Ascending aorta (tissue), 2 donors: ENCODE measurements around the gene RSU1. TPM values are rescaled to one million over a fixed set of nuclear protein-coding genes. Genes with fewer than 3 reads are reported as not detected.

Experiments
- DNase-seq, 2 donors: peaks; one replicate each; pipeline ENCODE4 v3.0.0-alpha.2; 2019; ENCODE audit warnings: low spot score in 2 of 2
- H3K27ac ChIP-seq, 2 donors: fragments of 200-600 bp; sonication (generic); one replicate each; pipeline ENCODE4 v1.5.1; 2016 to 2017; ENCODE audit warnings: mild to moderate bottlenecking in 1 of 2
- H3K27me3 ChIP-seq: fragments of 200-600 bp; sonication (generic); one replicate; pipeline ENCODE4 v1.5.1; 2017
- H3K36me3 ChIP-seq, 2 donors: fragments of 200-600 bp; sonication (generic); one replicate each; pipeline ENCODE4 v1.5.1; 2016
- H3K4me1 ChIP-seq, 2 donors: fragments of 200-600 bp; sonication (generic); one replicate each; pipeline ENCODE4 v1.5.1; 2016 to 2017; ENCODE audit warnings: mild to moderate bottlenecking in 1 of 2
- H3K4me3 ChIP-seq, 2 donors: fragments of 200-600 bp; sonication (generic); one replicate each; pipeline ENCODE4 v1.5.1; 2016 to 2017; ENCODE audit warnings: mild to moderate bottlenecking in 1 of 2
- H3K9me3 ChIP-seq, 2 donors: fragments of 200-600 bp; sonication (generic); one replicate each; pipeline ENCODE4 v1.5.1; 2016
- intact Hi-C: fragments of 100-400 bp; cut with DNase I; formaldehyde crosslinking; loops from one replicate; pipeline ENCODE4 v1.15.1; 2023
- total RNA-seq: library from RNA; depleted of rRNA; stranded (reverse); fragments of >200 nt; gene quantifications from one replicate; pipeline ENCODE4 v1.1.0, GENCODE V29; 2016
- TF ChIP-seq, protein P1 (sequence below), 3 experiments: fragments of 200-600 bp in 2 of 3; fragments of 450-650 bp in 1 of 3; sonication (generic) in 2 of 3; IDR thresholded peaks; one replicate each; pipeline ENCODE4 v1.5.1; 2016 to 2019; ENCODE audit warnings: antibody characterized with exemption in 3 of 3, mild to moderate bottlenecking in 1 of 3, moderate library complexity in 1 of 3

The RSU1 gene
- total RNA-seq, 1 donor from 2014 or later, result 82.2 TPM

DNA sequence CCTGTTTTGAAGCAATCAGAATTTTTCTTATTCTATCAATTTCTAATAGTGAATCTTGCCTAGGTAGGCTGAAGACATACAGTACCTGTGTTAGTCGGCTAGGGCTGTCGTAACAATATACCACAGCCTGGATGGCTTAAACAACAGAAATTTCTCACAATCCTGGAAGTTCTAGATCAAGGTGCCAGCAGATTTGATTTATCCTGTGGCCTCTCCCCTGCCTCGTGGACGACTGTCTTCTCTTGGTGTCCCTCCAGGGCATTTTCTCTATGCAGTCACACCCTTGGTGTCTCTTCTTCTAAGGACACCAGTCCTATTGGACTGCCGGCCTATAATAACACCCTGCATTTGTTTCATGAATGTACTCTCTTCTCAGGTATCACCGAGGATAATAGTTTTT lies 1.8 kb upstream of the RSU1 start:
- no peaks in the 10 kb centered on the region for H3K27me3 ChIP-seq
- no peaks in the 10 kb centered on the region for H3K36me3 ChIP-seq
- peaks cover 0 to 6% of the 10 kb centered on the region in 2 donors for H3K9me3 ChIP-seq
- intact Hi-C loops, result loop anchor here (5.0 to 10.0 kb wide), 2 partner anchors 823 to 1836 kb away; partner anchors contain the start of genes ARL5B, NSUN6 and STAM
- peaks cover 0 to 19% of the 10 kb centered on the region in 2 donors for H3K4me1 ChIP-seq
- H3K27ac ChIP-seq, result no peak overlapping the region
- no peak overlapping the region for H3K4me3 ChIP-seq
- no peak for DNase-seq
- TF ChIP-seq, protein P1, sequence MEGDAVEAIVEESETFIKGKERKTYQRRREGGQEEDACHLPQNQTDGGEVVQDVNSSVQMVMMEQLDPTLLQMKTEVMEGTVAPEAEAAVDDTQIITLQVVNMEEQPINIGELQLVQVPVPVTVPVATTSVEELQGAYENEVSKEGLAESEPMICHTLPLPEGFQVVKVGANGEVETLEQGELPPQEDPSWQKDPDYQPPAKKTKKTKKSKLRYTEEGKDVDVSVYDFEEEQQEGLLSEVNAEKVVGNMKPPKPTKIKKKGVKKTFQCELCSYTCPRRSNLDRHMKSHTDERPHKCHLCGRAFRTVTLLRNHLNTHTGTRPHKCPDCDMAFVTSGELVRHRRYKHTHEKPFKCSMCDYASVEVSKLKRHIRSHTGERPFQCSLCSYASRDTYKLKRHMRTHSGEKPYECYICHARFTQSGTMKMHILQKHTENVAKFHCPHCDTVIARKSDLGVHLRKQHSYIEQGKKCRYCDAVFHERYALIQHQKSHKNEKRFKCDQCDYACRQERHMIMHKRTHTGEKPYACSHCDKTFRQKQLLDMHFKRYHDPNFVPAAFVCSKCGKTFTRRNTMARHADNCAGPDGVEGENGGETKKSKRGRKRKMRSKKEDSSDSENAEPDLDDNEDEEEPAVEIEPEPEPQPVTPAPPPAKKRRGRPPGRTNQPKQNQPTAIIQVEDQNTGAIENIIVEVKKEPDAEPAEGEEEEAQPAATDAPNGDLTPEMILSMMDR (IDR thresholded peaks at IDR 0.05), result no peak

DNA sequence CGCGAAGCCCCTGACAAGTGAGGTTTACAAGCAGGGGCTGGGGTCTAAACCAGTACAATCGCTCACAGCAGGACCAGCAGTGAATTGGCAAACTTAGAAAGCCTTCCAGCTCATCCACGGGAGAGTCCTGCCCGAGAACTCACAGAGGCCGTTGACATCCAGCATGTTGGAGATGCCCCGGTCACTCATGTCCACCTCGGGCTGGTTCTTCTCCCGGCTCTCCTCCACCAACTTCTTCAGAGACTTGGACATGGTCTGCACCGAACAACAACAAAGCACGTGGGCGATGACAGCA lies 447 bp downstream of the RSU1 start:
- Histone ChIP-seq H3K36me3 (no peaks in the 10 kb centered on the region), H3K4me1 (peaks cover 0 to 29% of the 10 kb centered on the region in 2 donors), H3K27me3 (no peaks in the 10 kb centered on the region), H3K4me3 (peak overlapping the region; percentile 61 to 88), H3K9me3 (no peaks in the 10 kb centered on the region), H3K27ac (peak overlapping the region; percentile 50 to 60)
- intact Hi-C loops, result loop anchor here (2.0 to 10.0 kb wide), 3 partner anchors 380 to 1838 kb away; partner anchors contain the start of genes ARL5B, NSUN6, PTER and STAM
- no peak for DNase-seq
- TF ChIP-seq, protein P1 (IDR thresholded peaks at IDR 0.05), result no peak

DNA sequence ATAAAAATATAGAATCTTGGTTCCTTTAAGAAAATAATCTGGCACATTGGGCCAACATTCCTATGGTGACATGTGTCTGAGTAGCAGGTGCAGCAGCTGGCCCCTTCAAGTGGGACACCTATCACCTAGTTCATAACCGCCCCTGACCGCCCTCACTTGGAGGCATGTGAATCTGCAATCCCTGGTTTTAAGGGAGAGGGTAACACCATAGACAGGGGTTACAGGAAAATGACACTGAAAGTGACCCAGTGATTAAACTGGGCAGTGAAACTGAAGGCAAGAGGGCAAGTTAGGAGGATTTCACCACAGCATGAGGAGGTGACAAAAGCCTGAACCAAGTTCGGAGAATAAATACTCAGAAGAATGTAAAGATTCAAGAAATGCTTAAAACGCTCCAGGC lies 1.1 kb downstream of the RSU1 start:
- peaks cover 0 to 29% of the 10 kb centered on the region in 2 donors for H3K4me1 ChIP-seq
- intact Hi-C loops, result loop anchor here (2.0 to 10.0 kb wide), 3 partner anchors 379 to 1839 kb away; partner anchors contain the start of genes ARL5B, NSUN6, PTER and STAM
- no peaks in the 10 kb centered on the region for H3K27me3 ChIP-seq
- DNase-seq, result no peak
- H3K27ac ChIP-seq, result no peak overlapping the region
- TF ChIP-seq, protein P1 (IDR thresholded peaks at IDR 0.05), result no peak
- peak overlapping the region; percentile 61 to 88 for H3K4me3 ChIP-seq
- H3K36me3 ChIP-seq, result no peaks in the 10 kb centered on the region
- H3K9me3 ChIP-seq, result no peaks in the 10 kb centered on the region

DNA sequence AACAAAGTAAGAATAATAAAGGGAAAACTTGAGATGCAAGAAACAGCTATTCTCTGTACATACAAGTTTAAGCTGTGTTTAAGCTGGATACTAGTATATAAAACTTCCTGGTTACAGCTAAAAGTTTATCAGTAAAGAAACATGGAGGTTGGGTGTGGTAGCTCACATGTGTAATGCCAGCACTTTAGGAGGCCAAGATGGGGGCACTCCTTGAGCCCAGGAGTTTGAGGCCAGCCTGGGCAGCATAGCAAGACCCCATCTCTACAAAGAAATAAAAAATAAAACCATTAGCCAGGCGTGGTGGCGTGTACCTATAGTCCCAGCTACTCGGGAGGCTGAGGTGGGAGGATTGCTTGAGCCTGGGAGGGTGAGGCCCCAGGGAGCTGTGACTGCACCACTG lies 3.2 kb downstream of the RSU1 start:
- Histone ChIP-seq H3K27me3 (no peaks in the 10 kb centered on the region), H3K36me3 (peaks cover 0 to 3% of the 10 kb centered on the region in 2 donors), H3K4me3 (no peak overlapping the region), H3K4me1 (peaks cover 0 to 29% of the 10 kb centered on the region in 2 donors), H3K27ac (no peak overlapping the region), H3K9me3 (no peaks in the 10 kb centered on the region)
- intact Hi-C loops, result loop anchor here (10.0 kb wide), 1 partner anchor 1841 kb away; the partner anchor contains the start of genes ARL5B and NSUN6
- TF ChIP-seq, protein P1 (IDR thresholded peaks at IDR 0.05), result no peak
- DNase-seq, result no peak

DNA sequence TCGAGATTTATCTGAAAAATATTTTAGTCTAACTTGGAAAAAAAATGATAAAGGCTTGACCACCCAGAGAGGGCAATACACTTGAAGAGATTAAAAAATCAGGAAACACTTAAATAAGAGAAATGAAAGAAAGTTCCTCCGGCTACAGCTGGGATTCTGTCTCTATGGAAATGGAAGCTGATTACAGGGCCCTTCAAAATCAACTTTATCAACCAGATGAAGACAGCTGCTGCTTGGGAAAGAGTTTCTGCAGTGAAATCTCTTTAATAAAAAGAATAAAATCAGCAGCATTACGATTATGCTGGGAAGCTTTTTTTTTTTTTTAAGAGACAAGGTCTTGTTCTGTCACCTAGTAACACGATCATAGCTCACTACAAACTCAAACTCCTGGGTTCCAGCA lies 4.5 kb downstream of the RSU1 start:
- H3K27me3 ChIP-seq, result no peaks in the 10 kb centered on the region
- no peak overlapping the region for H3K4me3 ChIP-seq
- peaks cover 0 to 3% of the 10 kb centered on the region in 2 donors for H3K36me3 ChIP-seq
- TF ChIP-seq, protein P1 (IDR thresholded peaks at IDR 0.05), result no peak
- H3K9me3 ChIP-seq, result no peaks in the 10 kb centered on the region
- H3K27ac ChIP-seq, result no peak overlapping the region
- peaks cover 0 to 29% of the 10 kb centered on the region in 2 donors for H3K4me1 ChIP-seq
- intact Hi-C loops, result loop anchor here (10.0 kb wide), 1 partner anchor 1842 kb away; the partner anchor contains the start of genes ARL5B and NSUN6
- DNase-seq, result no peak
